Measurements from ENCODE around the gene NPAS3. TPM values are rescaled to one million over a fixed set of nuclear protein-coding genes. Genes with fewer than 3 reads are reported as not detected.

NPAS3 gene
- total RNA-seq, 3 donors from 2014 or later: 0.96 to 4.0 (median 2.0) TPM

GRCh38 chr14:33556382-33557121 is 617.9 kb downstream of the NPAS3 start:
- no peak overlapping the region for H3K27ac ChIP-seq
- H3K4me3 ChIP-seq: no peak overlapping the region
- TF ChIP-seq POLR2A (IDR thresholded peaks at IDR 0.05) (no peak), POLR2AphosphoS5 (IDR thresholded peaks at IDR 0.05) (no peak)
- TF ChIP-seq, protein P1, sequence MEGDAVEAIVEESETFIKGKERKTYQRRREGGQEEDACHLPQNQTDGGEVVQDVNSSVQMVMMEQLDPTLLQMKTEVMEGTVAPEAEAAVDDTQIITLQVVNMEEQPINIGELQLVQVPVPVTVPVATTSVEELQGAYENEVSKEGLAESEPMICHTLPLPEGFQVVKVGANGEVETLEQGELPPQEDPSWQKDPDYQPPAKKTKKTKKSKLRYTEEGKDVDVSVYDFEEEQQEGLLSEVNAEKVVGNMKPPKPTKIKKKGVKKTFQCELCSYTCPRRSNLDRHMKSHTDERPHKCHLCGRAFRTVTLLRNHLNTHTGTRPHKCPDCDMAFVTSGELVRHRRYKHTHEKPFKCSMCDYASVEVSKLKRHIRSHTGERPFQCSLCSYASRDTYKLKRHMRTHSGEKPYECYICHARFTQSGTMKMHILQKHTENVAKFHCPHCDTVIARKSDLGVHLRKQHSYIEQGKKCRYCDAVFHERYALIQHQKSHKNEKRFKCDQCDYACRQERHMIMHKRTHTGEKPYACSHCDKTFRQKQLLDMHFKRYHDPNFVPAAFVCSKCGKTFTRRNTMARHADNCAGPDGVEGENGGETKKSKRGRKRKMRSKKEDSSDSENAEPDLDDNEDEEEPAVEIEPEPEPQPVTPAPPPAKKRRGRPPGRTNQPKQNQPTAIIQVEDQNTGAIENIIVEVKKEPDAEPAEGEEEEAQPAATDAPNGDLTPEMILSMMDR (IDR thresholded peaks at IDR 0.05): no peak
- no peaks in the 10 kb centered on the region for H3K36me3 ChIP-seq
- no peaks in the 10 kb centered on the region for H3K27me3 ChIP-seq
- DNase-seq (ENCODE audit: low spot score in 2 of 2): no peak
- intact Hi-C loops (cut with DNase I; ENCODE audit: low total_unique reads): no loop called here
- H3K4me1 ChIP-seq: no peaks in the 10 kb centered on the region
- H3K9me3 ChIP-seq: no peaks in the 10 kb centered on the region

DNA sequence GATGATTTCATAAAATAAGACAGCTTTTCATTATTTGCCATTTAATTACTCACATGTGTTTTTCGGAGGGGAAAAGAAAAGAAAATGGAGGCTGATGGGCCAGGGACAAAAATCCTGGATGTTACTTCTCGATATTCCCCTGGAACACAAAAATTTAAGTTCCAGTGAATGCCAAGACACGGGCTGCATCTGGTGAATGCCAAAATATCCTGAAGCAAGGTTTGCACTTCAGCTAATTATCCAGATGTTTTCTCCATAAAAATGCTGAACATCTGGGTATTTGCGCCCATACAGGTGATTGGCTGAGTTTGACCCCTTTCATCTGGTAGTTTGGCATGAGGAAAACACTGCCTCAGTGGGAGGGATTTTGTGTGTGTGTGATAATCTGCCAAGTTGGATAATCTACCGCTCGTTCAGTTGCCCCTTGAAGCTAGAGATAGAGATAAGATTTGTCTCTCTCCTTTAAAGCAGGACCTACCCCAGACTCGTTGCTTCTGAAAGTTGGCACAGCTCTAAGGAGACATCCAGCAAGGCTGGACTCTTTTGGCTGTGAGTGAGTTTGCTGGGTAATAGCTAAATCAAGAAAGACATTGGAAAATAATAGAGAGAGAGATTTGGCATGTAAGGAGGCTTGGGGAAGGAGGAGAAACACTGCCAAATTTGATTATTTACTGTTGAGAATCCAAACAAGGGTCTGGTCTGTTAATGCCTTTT is 622.2 kb downstream of the NPAS3 start:
- TF ChIP-seq POLR2AphosphoS5 (IDR thresholded peaks at IDR 0.05) (no peak), POLR2A (IDR thresholded peaks at IDR 0.05) (no peak)
- TF ChIP-seq, protein P1 (IDR thresholded peaks at IDR 0.05): no peak
- intact Hi-C loops (cut with DNase I; ENCODE audit: low total_unique reads): no loop called here
- no peak for DNase-seq (ENCODE audit: low spot score in 2 of 2)
- H3K27ac ChIP-seq: no peak overlapping the region
- H3K9me3 ChIP-seq: no peaks in the 10 kb centered on the region
- H3K4me1 ChIP-seq: no peaks in the 10 kb centered on the region
- no peak overlapping the region for H3K4me3 ChIP-seq
- H3K27me3 ChIP-seq: no peaks in the 10 kb centered on the region
- no peaks in the 10 kb centered on the region for H3K36me3 ChIP-seq

GRCh38 chr14:33561488-33562175 is 623.0 kb downstream of the NPAS3 start:
- no peak overlapping the region for H3K27ac ChIP-seq
- TF ChIP-seq, protein P1 (IDR thresholded peaks at IDR 0.05): no peak
- no peak for TF ChIP-seq POLR2A (IDR thresholded peaks at IDR 0.05)
- TF ChIP-seq POLR2AphosphoS5 (IDR thresholded peaks at IDR 0.05): no peak
- no peak for DNase-seq (ENCODE audit: low spot score in 2 of 2)
- H3K36me3 ChIP-seq: no peaks in the 10 kb centered on the region
- H3K4me3 ChIP-seq: no peak overlapping the region
- no peaks in the 10 kb centered on the region for H3K4me1 ChIP-seq
- H3K9me3 ChIP-seq: no peaks in the 10 kb centered on the region
- intact Hi-C loops (cut with DNase I; ENCODE audit: low total_unique reads): no loop called here
- no peaks in the 10 kb centered on the region for H3K27me3 ChIP-seq

DNA sequence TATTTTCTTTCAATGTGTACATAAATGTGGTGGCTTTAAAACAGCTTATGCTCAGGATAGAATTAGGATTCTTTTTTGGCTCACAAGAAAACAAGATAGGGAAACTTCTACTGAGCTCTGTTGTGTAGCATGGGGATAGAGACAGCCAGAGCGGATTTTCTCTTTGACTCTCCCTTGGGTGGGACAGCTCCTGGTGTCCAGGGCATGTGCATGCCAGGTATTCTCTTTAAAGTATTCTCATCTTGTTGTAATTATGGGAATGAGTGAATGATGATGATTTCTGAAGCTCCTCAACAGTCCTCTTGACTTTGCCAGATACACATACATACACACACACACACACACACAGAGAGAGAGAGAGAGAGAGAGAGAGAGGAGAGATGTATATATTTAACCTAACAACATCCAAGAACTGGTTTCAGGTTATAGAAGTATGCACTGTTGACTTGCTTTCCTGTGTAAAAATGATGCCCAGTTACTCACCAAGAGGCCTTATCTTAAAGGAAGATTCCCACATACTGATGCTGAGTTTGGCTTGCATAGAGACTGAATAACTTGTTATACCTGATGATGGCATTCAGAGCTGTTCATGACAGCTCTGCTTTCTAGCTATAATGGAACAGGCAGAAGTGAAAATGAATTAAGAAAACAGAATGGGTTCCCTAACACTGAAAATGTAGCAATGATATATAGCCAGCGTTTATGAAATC is 624.7 kb downstream of the NPAS3 start:
- Histone ChIP-seq H3K27me3 (no peaks in the 10 kb centered on the region), H3K4me1 (no peaks in the 10 kb centered on the region), H3K27ac (no peak overlapping the region), H3K9me3 (no peaks in the 10 kb centered on the region), H3K4me3 (no peak overlapping the region), H3K36me3 (no peaks in the 10 kb centered on the region)
- TF ChIP-seq POLR2A (IDR thresholded peaks at IDR 0.05) (no peak), POLR2AphosphoS5 (IDR thresholded peaks at IDR 0.05) (no peak)
- TF ChIP-seq, protein P1 (IDR thresholded peaks at IDR 0.05): no peak
- intact Hi-C loops (cut with DNase I; ENCODE audit: low total_unique reads): no loop called here
- DNase-seq (ENCODE audit: low spot score in 2 of 2): no peak

All from breast epithelium (tissue), 4 donors.